RWPE1 (cell line): ENCODE results near the gene TSPAN11.

Experiments
- CTCF ChIA-PET: fragments of 350-600 bp; sonication (Branson Sonifier 250); formaldehyde crosslinking; extraction: SDS; loops from one replicate; lab custom pipeline; 2021; lab: Yijun Ruan, JAX
- POLR2A ChIA-PET: fragments of 400-600 bp; formaldehyde crosslinking; extraction: SDS; loops from one replicate; lab custom pipeline; 2020; ENCODE audit warnings: antibody characterized with exemption; ENCODE audit not compliant: low non-redundant PET; lab: Yijun Ruan, JAX
- DNase-seq: peaks from one replicate; pipeline ENCODE4 v3.0.0; 2012; ENCODE audit warnings: low spot score
- H3K27ac ChIP-seq: fragments of 450-650 bp; 2 replicates; pipeline ENCODE4 v1.5.1; 2017
- CTCF ChIP-seq: fragments of 450-650 bp; conservative IDR thresholded peaks from 2 replicates; pipeline ENCODE4 v1.5.1; 2017; ENCODE audit warnings: low read depth, mild to moderate bottlenecking

Gene TSPAN11

GRCh38 chr12:31015215-31015614 lies 88.7 kb downstream of the TSPAN11 start:
- POLR2A ChIA-PET = no interaction called here
- no peak for TF ChIP-seq CTCF
- H3K27ac ChIP-seq = no peak overlapping the region
- DNase-seq = no peak
- CTCF ChIA-PET = no interaction called here

GRCh38 chr12:31016057-31016456 lies 89.5 kb downstream of the TSPAN11 start:
- TF ChIP-seq CTCF = no peak
- CTCF ChIA-PET = no interaction called here
- H3K27ac ChIP-seq = no peak overlapping the region
- no peak for DNase-seq
- POLR2A ChIA-PET = no interaction called here

GRCh38 chr12:31017535-31017934 lies 91.0 kb downstream of the TSPAN11 start:
- CTCF ChIA-PET = no interaction called here
- no peak for TF ChIP-seq CTCF
- POLR2A ChIA-PET = no interaction called here
- H3K27ac ChIP-seq = no peak overlapping the region
- no peak for DNase-seq

- POLR2A ChIA-PET = no interaction called here
- CTCF ChIA-PET = interaction anchor here (0.7 kb wide), 1 partner anchor 99 kb away, joined by 3 read pairs; no protein-coding TSS in a partner anchor
- no peak overlapping the region for H3K27ac ChIP-seq
- no peak for DNase-seq
- TF ChIP-seq CTCF = no peak
These were observed 91.7 kb downstream of the TSPAN11 start for GRCh38 chr12:31018106-31018789.

- no peak overlapping the region for H3K27ac ChIP-seq
- DNase-seq = no peak
- no peak for TF ChIP-seq CTCF
- ChIA-PET POLR2A (no interaction called here), CTCF (interaction anchor here (0.7 kb wide), 1 partner anchor 99 kb away, joined by 3 read pairs; no protein-coding TSS in a partner anchor)
These were observed 92.4 kb downstream of the TSPAN11 start for GRCh38 chr12:31018790-31019505.

- CTCF ChIA-PET = no interaction called here
- H3K27ac ChIP-seq = no peak overlapping the region
- no peak for TF ChIP-seq CTCF
- POLR2A ChIA-PET = no interaction called here
- DNase-seq = no peak
These were observed 93.0 kb downstream of the TSPAN11 start for GRCh38 chr12:31019561-31019960.
